K562 (cell line): ENCODE results near the gene ZNF512B. TPM values are rescaled to one million over a fixed set of nuclear protein-coding genes. Genes with fewer than 3 reads are reported as not detected.

Experiments
- ATAC-seq: fragments of 200-7000 bp; cut with Tn5 transposase; 3 replicates; pipeline ENCODE4 v1.9.1; 2020; ENCODE audit warnings: moderate library complexity
- BruUV-seq: library from RNA; stranded (reverse); fragments of 400-500 nt; replicated peaks from 2 replicates; lab custom pipeline; 2021; lab: Mats Ljungman, UMichigan
- CTCF ChIA-PET: fragments of 300-600 bp; formaldehyde crosslinking; extraction: SDS; loops from one replicate; lab custom pipeline; 2021; ENCODE audit warnings: low intra/inter-chr PET ratio; lab: Yijun Ruan, JAX
- POLR2A ChIA-PET: fragments of 300-600, 350-650 bp; sonication (Branson Sonifier 250); formaldehyde crosslinking; extraction: SDS; loops from one replicate; lab custom pipeline; 2021; ENCODE audit warnings: antibody characterized with exemption, inconsistent platforms; lab: Yijun Ruan, JAX
- DNase-seq, 4 experiments: peaks; one replicate each; pipeline versions ENCODE4 v3.0.0 to v3.0.0-alpha.2; 2011 to 2018; ENCODE audit warnings: low spot score in 3 of 4, mixed read lengths in 3 of 4; ENCODE audit errors: extremely low read depth in 1 of 4
- FAIRE-seq: peaks from 2 replicates; lab custom pipeline; 2011; peaks lifted over from hg19 to GRCh38; lab: Jason Lieb, UNC
- H2AFZ ChIP-seq: 2 replicates; pipeline ENCODE4 v1.6.0; 2011; ENCODE audit warnings: low read depth, low read length, control low read depth, inconsistent platforms
- H3K27ac ChIP-seq: fragments of 200-600 bp; 3 replicates; pipeline ENCODE4 v1.8.0; 2011; ENCODE audit warnings: low read depth, mild to moderate bottlenecking, control low read depth, inconsistent platforms, low read length, moderate library complexity, mixed read lengths; ENCODE audit errors: extremely low read depth
- H3K27me3 ChIP-seq, 2 experiments: fragments of 300-600 bp in 1 of 2; 2 replicates in 1 of 2; 3 replicates in 1 of 2; pipeline versions ENCODE4 v1.6.0 to v1.8.0; 2011; ENCODE audit warnings: inconsistent platforms in 2 of 2, low read length in 2 of 2, mild to moderate bottlenecking in 1 of 2, mixed read lengths in 1 of 2, moderate library complexity in 1 of 2; ENCODE audit not compliant: control insufficient read depth in 2 of 2, insufficient read depth in 2 of 2
- H3K36me3 ChIP-seq: fragments of 300-600 bp; 3 replicates; pipeline ENCODE4 v1.8.0; 2011; ENCODE audit warnings: mild to moderate bottlenecking, low read length, inconsistent platforms; ENCODE audit not compliant: control insufficient read depth, insufficient read depth
- H3K4me1 ChIP-seq, 2 experiments: fragments of 200-600 bp in 1 of 2; replicated peaks in 1 of 2; 2 replicates in 1 of 2; 3 replicates in 1 of 2; pipeline versions ENCODE4 v1.5.1 to v1.8.0; 2011; ENCODE audit warnings: inconsistent platforms in 2 of 2, low read length in 2 of 2, mild to moderate bottlenecking in 1 of 2, mixed read lengths in 1 of 2, moderate library complexity in 1 of 2; ENCODE audit not compliant: control insufficient read depth in 2 of 2, insufficient read depth in 2 of 2
- H3K4me2 ChIP-seq: 2 replicates; pipeline ENCODE4 v1.6.1; 2011; ENCODE audit warnings: low read length, control low read depth, inconsistent platforms, mixed read lengths; ENCODE audit not compliant: insufficient read depth
- H3K4me3 ChIP-seq: fragments of 200-600 bp; sonication (generic), shearing (Covaris generic); 2 replicates; pipeline ENCODE4 v1.5.1; 2016; ENCODE audit warnings: control low read depth, inconsistent platforms
- H3K79me2 ChIP-seq: fragments of 200-600 bp; 3 replicates; pipeline ENCODE4 v1.8.0; 2011; ENCODE audit warnings: low read length, inconsistent platforms; ENCODE audit not compliant: control insufficient read depth, insufficient read depth
- H3K9ac ChIP-seq, 2 experiments: 2 replicates each; pipeline versions ENCODE4 v1.6.0 to v1.6.1; 2011; ENCODE audit warnings: low read depth in 2 of 2, low read length in 2 of 2, control low read depth in 1 of 2, inconsistent platforms in 1 of 2, mild to moderate bottlenecking in 1 of 2, mixed read lengths in 1 of 2; ENCODE audit not compliant: insufficient read depth in 1 of 2
- H3K9me1 ChIP-seq: one replicate; pipeline ENCODE4 v1.6.0; 2011; ENCODE audit warnings: inconsistent platforms, mild to moderate bottlenecking, low read length, moderate library complexity; ENCODE audit not compliant: control insufficient read depth, insufficient read depth
- H3K9me3 ChIP-seq: replicated peaks from 2 replicates; pipeline ENCODE4 v1.5.1; 2011; ENCODE audit warnings: low read depth, low read length, inconsistent platforms; ENCODE audit not compliant: control insufficient read depth, insufficient read depth
- H4K20me1 ChIP-seq: replicated peaks from 2 replicates; pipeline ENCODE4 v1.6.1; 2011; ENCODE audit warnings: low read length, inconsistent platforms, mixed read lengths; ENCODE audit not compliant: control insufficient read depth, insufficient read depth
- EHMT2 ChIP-seq: fragments of 450-650 bp; IDR thresholded peaks from 2 replicates; pipeline ENCODE4 v1.6.1; 2018; ENCODE audit warnings: antibody characterized with exemption
- ZBTB11 ChIP-seq, 3 experiments: fragments of 200-800 bp in 1 of 3; fragments of 250-450 bp in 1 of 3; fragments of 450-650 bp in 1 of 3; sonication (Bioruptor Pico) in 1 of 3; sonication (Bioruptor generic) in 1 of 3; formaldehyde crosslinking in 1 of 3; IDR thresholded peaks; 2 replicates each; pipeline versions ENCODE4 v1.6.1 to v1.8.0; 2016 to 2022; ENCODE audit warnings: mild to moderate bottlenecking in 2 of 3, missing genetic modification characterization in 2 of 3, missing compliant biosample characterization in 1 of 3, moderate library complexity in 1 of 3
- WGBS: fragments of 100-300 bp; shearing (Covaris generic); methylation state at CpG from one replicate; pipeline ENCODE4 v1.1.6; 2016; ENCODE audit warnings: low coverage, mixed read lengths; ENCODE audit not compliant: insufficient coverage; ENCODE audit errors: missing lambda C conversion rate; 5-methylcytosine and 5-hydroxymethylcytosine counted together
- in situ Hi-C: fragments of 300-500 bp; cut with MboI; formaldehyde crosslinking; loops from 4 replicates; pipeline ENCODE4 v1.15.0; 2018; ENCODE audit warnings: inconsistent platforms, mixed read lengths
- intact Hi-C: fragments of 100-400 bp; cut with micrococcal nuclease; formaldehyde crosslinking; loops from 2 replicates; pipeline ENCODE4 v1.14.2; 2022
- polyA plus RNA-seq, 8 experiments: library from polyadenylated mRNA; depleted of rRNA in 4 of 8; stranded (reverse) in 5 of 8; unstranded in 3 of 8; fragments of >200 nt; fragmentation: Nextera tagmentation in 2 of 8; fragmentation: Illumina TruSeq in 1 of 8; extraction: Ambion mirVana in 2 of 8; extraction: Trizol in 1 of 8; gene quantifications; 2 replicates each; pipeline versions ENCODE4 v1.2.1 to v1.2.3, GENCODE V29; 2011 to 2014; ENCODE audit warnings: inconsistent platforms in 1 of 8, missing spikeins in 1 of 8
- total RNA-seq, 7 experiments: library from RNA; depleted of rRNA in 6 of 7; stranded (reverse); fragments of >200 nt in 6 of 7; fragmentation: Illumina TruSeq in 2 of 7; extraction: Trizol in 2 of 7; gene quantifications; 2 replicates each; pipeline versions ENCODE4 v1.2.1 to v1.2.3, GENCODE V29; 2011 to 2021; ENCODE audit warnings: low replicate concordance in 1 of 7
- TF ChIP-seq, protein P1 (sequence below): fragments of 450-650 bp; IDR thresholded peaks from 2 replicates; pipeline ENCODE4 v1.6.1; 2016; ENCODE audit warnings: mild to moderate bottlenecking

Gene ZNF512B
- total and polyA plus RNA-seq, 9 of the 15 experiments (the other 6 are each of a cell fraction or from before 2014, with no cell fraction given), result 0.01 to 27.8 (median 8.2) TPM

- ATAC-seq (no peak), DNase-seq (no peak), FAIRE-seq (no peak)
- Histone ChIP-seq H3K4me2 (no peak overlapping the region), H3K27me3 (no peaks in the 10 kb centered on the region), H3K79me2 (peaks cover 7% of the 10 kb centered on the region), H3K36me3 (peaks cover 82% of the 10 kb centered on the region; the same call in 2 of the 3 replicates), H3K9ac (no peak overlapping the region; a peak in 1 of 4 replicates), H2AFZ (no peak overlapping the region), H3K4me1 (peaks cover 0 to 45% of the 10 kb centered on the region in 2 experiments; a peak in 2 of 5 replicates), H3K9me1 (no peaks in the 10 kb centered on the region), H4K20me1 (peaks cover 4% of the 10 kb centered on the region; the same call in 1 of the 2 replicates), H3K27ac (no peak overlapping the region), H3K9me3 (no peaks in the 10 kb centered on the region; the same call in 1 of the 2 replicates), H3K4me3 (no peak overlapping the region)
- WGBS, result 93% methylated on average over 9 of the region's 9 CpGs
- POLR2A ChIA-PET, result no interaction called here
- CTCF ChIA-PET, result no interaction called here
- no TSS peak for BruUV-seq
- TF ChIP-seq, protein P1, sequence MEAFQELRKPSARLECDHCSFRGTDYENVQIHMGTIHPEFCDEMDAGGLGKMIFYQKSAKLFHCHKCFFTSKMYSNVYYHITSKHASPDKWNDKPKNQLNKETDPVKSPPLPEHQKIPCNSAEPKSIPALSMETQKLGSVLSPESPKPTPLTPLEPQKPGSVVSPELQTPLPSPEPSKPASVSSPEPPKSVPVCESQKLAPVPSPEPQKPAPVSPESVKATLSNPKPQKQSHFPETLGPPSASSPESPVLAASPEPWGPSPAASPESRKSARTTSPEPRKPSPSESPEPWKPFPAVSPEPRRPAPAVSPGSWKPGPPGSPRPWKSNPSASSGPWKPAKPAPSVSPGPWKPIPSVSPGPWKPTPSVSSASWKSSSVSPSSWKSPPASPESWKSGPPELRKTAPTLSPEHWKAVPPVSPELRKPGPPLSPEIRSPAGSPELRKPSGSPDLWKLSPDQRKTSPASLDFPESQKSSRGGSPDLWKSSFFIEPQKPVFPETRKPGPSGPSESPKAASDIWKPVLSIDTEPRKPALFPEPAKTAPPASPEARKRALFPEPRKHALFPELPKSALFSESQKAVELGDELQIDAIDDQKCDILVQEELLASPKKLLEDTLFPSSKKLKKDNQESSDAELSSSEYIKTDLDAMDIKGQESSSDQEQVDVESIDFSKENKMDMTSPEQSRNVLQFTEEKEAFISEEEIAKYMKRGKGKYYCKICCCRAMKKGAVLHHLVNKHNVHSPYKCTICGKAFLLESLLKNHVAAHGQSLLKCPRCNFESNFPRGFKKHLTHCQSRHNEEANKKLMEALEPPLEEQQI, result no peak
- no peak for TF ChIP-seq EHMT2
- TF ChIP-seq ZBTB11 (CRISPR knock-in tag; IDR thresholded peaks at IDR 0.05), result no peak
- in situ Hi-C loops (no loop called here), intact Hi-C loops (no loop called here)
Measured at GRCh38 chr20:63935447-63935846, 34.3 kb downstream of the ZNF512B start.
